ENCODE measurements around the gene LRCH4. TPM values are rescaled to one million over a fixed set of nuclear protein-coding genes. Genes with fewer than 3 reads are reported as not detected.
A peak's percentile ranks its signal among the peaks of the same experiment; 100 is the strongest.

The LRCH4 gene
- total RNA-seq, 1 experiment from 2014 or later: 3.4 TPM

GRCh38 chr7:100604976-100605911, 19.3 kb upstream of the LRCH4 start:
- no peak for DNase-seq (ENCODE audit: low spot score)

GRCh38 chr7:100604028-100604975, 18.4 kb upstream of the LRCH4 start:
- no peak for DNase-seq (ENCODE audit: low spot score)

GRCh38 chr7:100603726-100604027, 17.7 kb upstream of the LRCH4 start:
- DNase-seq (ENCODE audit: low spot score): no peak

- peak; percentile 95 for DNase-seq (ENCODE audit: low spot score)
Measured at GRCh38 chr7:100602889-100603725, 17.2 kb upstream of the LRCH4 start.

GRCh38 chr7:100600730-100601038, 14.8 kb upstream of the LRCH4 start:
- no peak for DNase-seq (ENCODE audit: low spot score)

GRCh38 chr7:100599911-100600729, 14.2 kb upstream of the LRCH4 start:
- no peak for DNase-seq (ENCODE audit: low spot score)

GRCh38 chr7:100598425-100598824, 12.5 kb upstream of the LRCH4 start:
- no peak for DNase-seq (ENCODE audit: low spot score)

- no peak for DNase-seq (ENCODE audit: low spot score)
Measured at GRCh38 chr7:100595188-100595587, 9.3 kb upstream of the LRCH4 start.

GRCh38 chr7:100591596-100591995, 5.7 kb upstream of the LRCH4 start:
- DNase-seq (ENCODE audit: low spot score): no peak

- DNase-seq (ENCODE audit: low spot score): no peak
Measured at GRCh38 chr7:100590077-100590737, 4.3 kb upstream of the LRCH4 start.

- no peak for DNase-seq (ENCODE audit: low spot score)
Measured at GRCh38 chr7:100589341-100589947, 3.5 kb upstream of the LRCH4 start.

GRCh38 chr7:100588438-100588837, 2.5 kb upstream of the LRCH4 start:
- DNase-seq (ENCODE audit: low spot score): no peak

GRCh38 chr7:100586266-100587025, 517 bp upstream of the LRCH4 start, which contains the start of gene FBXO24:
FBXO24 (plus strand) TSS chr7:100586328; CDS start chr7:100586626, 298 bp downstream.
- DNase-seq (ENCODE audit: low spot score): peak; percentile 100

GRCh38 chr7:100584683-100585510, 1.0 kb downstream of the LRCH4 start:
- no peak for DNase-seq (ENCODE audit: low spot score)

- no peak for DNase-seq (ENCODE audit: low spot score)
Measured at GRCh38 chr7:100584054-100584682, 1.8 kb downstream of the LRCH4 start.

- no peak for DNase-seq (ENCODE audit: low spot score)
Measured at GRCh38 chr7:100583132-100584053, 2.5 kb downstream of the LRCH4 start.

GRCh38 chr7:100582650-100583049, 3.3 kb downstream of the LRCH4 start:
- no peak for DNase-seq (ENCODE audit: low spot score)
